Stomach (tissue), 9 donors: ENCODE measurements around the gene PSORS1C1. TPM values are rescaled to one million over a fixed set of nuclear protein-coding genes. Genes with fewer than 3 reads are reported as not detected.
"Not testable (repeated sequence)": the region's sequence is repeated elsewhere in the genome, so short reads cannot be mapped to it uniquely, and the experiment has no call there.

Experiments used
- DNase-seq, 2 donors: peaks; one replicate each; pipeline versions ENCODE4 v3.0.0 to v3.0.0-alpha.2; 2013 to 2019
- H3K27ac ChIP-seq, 5 donors: fragments of 200-600 bp in 4 of 5; sonication (generic) in 4 of 5; one replicate each; pipeline ENCODE4 v1.5.1; 2013 to 2019; ENCODE audit warnings: mild to moderate bottlenecking in 1 of 5, moderate library complexity in 1 of 5
- H3K27me3 ChIP-seq, 3 donors: fragments of 200-600 bp; sonication (generic); one replicate each; pipeline ENCODE4 v1.5.1; 2017 to 2019; ENCODE audit warnings: mixed run types in 1 of 3
- H3K36me3 ChIP-seq, 4 donors: fragments of 200-600 bp; sonication (generic); 1 replicate in 3 of 4; 2 replicates in 1 of 4; pipeline ENCODE4 v1.5.1; 2016 to 2019
- H3K4me1 ChIP-seq, 4 donors: fragments of 200-600 bp; sonication (generic); one replicate each; pipeline ENCODE4 v1.5.1; 2016 to 2019
- H3K4me3 ChIP-seq, 4 donors: fragments of 200-600 bp; sonication (generic) in 3 of 4; one replicate each; pipeline ENCODE4 v1.5.1; 2016 to 2019; ENCODE audit warnings: mild to moderate bottlenecking in 1 of 4
- H3K9me3 ChIP-seq, 4 donors: fragments of 200-600 bp; sonication (generic); one replicate each; pipeline ENCODE4 v1.5.1; 2016 to 2019
- EP300 ChIP-seq: sonication (generic); formaldehyde crosslinking; IDR thresholded peaks from one replicate; pipeline ENCODE4 v1.6.1; 2017; ENCODE audit warnings: antibody characterized with exemption
- POLR2A ChIP-seq, 4 donors: fragments of 450-650 bp; IDR thresholded peaks; one replicate each; pipeline ENCODE4 v1.6.1; 2016; ENCODE audit warnings: antibody characterized with exemption in 4 of 4, control low read depth in 2 of 4, mild to moderate bottlenecking in 1 of 4, moderate library complexity in 1 of 4
- POLR2AphosphoS5 ChIP-seq, 3 donors: sonication (generic); formaldehyde crosslinking; IDR thresholded peaks; one replicate each; pipeline ENCODE4 v1.6.1; 2016; ENCODE audit warnings: antibody characterized with exemption in 3 of 3
- WGBS, 5 donors: extraction: QIAGEN DNeasy Blood & Tissue Kit in 3 of 5; methylation state at CpG; one replicate each; pipeline versions ENCODE4 v1.1.5 to v1.1.7; 2013 to 2018; 5-methylcytosine and 5-hydroxymethylcytosine counted together
- intact Hi-C: fragments of 100-400 bp; cut with DNase I; formaldehyde crosslinking; loops from one replicate; pipeline ENCODE4 v1.15.1; 2023; ENCODE audit warnings: low total_unique reads
- polyA plus RNA-seq, 3 donors: library from polyadenylated mRNA; stranded (reverse); fragments of 200-250 nt; gene quantifications; one replicate each; pipeline ENCODE4 v1.2.3, GENCODE V29; 2013
- total RNA-seq, 5 donors: library from RNA; depleted of rRNA; stranded (reverse); fragments of >200 nt; gene quantifications; one replicate each; pipeline versions ENCODE4 v1.1.0 to v1.2.3, GENCODE V29; 2014 to 2016
- TF ChIP-seq, protein P1 (sequence below), 7 experiments: fragments of 450-650 bp in 4 of 7; fragments of 200-600 bp in 3 of 7; sonication (generic) in 3 of 7; IDR thresholded peaks; one replicate each; pipeline ENCODE4 v1.5.1; 2016 to 2019; ENCODE audit warnings: antibody characterized with exemption in 7 of 7, control low read depth in 2 of 7, mild to moderate bottlenecking in 1 of 7
- donor health status: healthy with polysubstance abuse.
- donor health status: Bipolar disorder and iron deficiency.
- donor health status: healthy.

PSORS1C1 gene
- total and polyA plus RNA-seq, 8 donors = 2.7 to 7.4 (median 3.9) TPM; not detected in 1

DNA sequence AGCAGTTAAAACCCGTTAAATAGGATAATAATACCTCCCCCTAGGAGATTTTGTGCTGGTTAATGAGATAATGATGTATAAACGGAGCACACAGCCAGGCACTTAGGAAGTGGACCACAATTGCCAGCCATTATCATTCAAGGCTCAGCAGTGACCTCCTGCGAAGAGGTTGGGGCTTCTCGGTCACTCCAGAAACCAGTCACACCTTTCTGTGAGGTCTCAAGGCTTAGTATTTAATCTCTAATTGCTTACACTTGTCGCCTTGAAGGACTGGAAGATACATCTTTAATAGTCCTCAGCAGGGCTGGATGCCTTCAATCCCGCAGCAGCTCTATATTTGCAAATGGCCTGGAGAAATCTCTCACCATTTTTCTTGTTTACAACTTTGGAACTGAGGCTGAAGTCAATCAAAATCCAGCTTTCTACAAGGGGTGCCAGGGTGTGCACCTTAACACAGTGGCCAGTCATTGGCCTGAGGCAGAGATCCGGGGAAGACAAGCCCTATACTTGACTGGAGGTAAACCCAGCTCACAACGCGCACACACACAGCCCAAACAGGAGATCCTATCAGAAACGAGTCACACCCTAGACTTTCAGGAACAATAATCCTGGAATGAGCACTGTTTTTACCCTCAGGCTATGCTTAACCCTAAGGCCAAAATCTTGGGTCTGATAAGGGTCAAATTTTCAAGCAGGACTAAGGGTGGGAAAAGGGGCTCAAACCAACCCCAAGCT, 54.7 kb downstream of the PSORS1C1 start:
- Histone ChIP-seq H3K27ac (peak overlapping the region in 4 of 5 donors; percentile 25 to 68 (median 43)), H3K4me3 (no peak overlapping the region), H3K27me3 (no peaks in the 10 kb centered on the region), H3K9me3 (no peaks in the 10 kb centered on the region), H3K36me3 (peaks cover 0 to 34% (median 21%) of the 10 kb centered on the region in 4 donors), H3K4me1 (peaks cover 0 to 41% (median 16%) of the 10 kb centered on the region in 4 donors)
- intact Hi-C loops = no loop called here
- WGBS, 5 donors = 58 to 71% (median 65%) methylated on average over 10 of the region's 10 CpGs
- TF ChIP-seq POLR2A (IDR thresholded peaks at IDR 0.05) (no peak), POLR2AphosphoS5 (IDR thresholded peaks at IDR 0.05) (no peak), EP300 (no peak)
- TF ChIP-seq, protein P1, sequence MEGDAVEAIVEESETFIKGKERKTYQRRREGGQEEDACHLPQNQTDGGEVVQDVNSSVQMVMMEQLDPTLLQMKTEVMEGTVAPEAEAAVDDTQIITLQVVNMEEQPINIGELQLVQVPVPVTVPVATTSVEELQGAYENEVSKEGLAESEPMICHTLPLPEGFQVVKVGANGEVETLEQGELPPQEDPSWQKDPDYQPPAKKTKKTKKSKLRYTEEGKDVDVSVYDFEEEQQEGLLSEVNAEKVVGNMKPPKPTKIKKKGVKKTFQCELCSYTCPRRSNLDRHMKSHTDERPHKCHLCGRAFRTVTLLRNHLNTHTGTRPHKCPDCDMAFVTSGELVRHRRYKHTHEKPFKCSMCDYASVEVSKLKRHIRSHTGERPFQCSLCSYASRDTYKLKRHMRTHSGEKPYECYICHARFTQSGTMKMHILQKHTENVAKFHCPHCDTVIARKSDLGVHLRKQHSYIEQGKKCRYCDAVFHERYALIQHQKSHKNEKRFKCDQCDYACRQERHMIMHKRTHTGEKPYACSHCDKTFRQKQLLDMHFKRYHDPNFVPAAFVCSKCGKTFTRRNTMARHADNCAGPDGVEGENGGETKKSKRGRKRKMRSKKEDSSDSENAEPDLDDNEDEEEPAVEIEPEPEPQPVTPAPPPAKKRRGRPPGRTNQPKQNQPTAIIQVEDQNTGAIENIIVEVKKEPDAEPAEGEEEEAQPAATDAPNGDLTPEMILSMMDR (IDR thresholded peaks at IDR 0.05) = no peak
- DNase-seq = peak in 1 of 2 donors; percentile 43

DNA sequence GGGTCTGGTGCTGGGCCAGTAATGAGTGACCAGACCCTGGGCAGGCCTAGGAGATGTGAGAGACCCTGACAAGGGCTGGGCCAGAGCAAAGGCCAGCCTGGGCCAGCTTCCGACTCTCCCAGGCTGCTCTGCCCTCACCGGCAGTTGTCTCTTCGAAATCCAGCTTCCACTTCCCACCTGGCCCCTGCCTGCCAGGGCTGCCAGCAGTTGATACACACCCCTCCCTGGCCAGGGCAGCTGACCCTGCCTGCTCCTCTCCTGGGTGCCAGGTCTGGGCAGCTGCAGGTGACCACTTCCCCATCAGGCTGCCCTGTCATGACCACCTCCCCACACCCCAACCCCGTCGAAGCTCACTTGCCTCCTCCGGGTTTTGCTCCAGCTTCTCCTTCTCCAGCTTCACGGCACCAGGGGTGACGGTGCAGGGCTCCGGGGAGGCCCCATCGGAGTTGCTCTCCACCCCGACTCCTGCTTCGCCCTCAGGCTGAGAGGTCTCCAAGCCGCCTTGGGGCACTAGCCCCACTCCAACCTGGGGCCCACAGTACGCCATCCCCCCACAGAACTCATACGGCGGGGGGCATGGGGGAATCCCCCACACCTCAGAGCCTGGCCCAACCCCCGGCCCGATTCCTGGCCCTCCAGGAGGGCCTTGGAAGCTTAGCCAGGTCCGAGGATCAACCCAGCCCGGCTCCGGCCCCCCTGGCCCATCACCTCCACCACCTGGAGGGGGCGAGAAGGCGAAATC, 55.4 kb downstream of the PSORS1C1 start:
- DNase-seq, H3K9me3 ChIP-seq, H3K4me3 ChIP-seq, H3K27me3 ChIP-seq, intact Hi-C loops: not testable (repeated sequence)
- Histone ChIP-seq H3K27ac (peak overlapping the region in 4 of 5 donors; percentile 25 to 68 (median 43)), H3K36me3 (peaks cover 0 to 33% (median 22%) of the 10 kb centered on the region in 4 donors), H3K4me1 (peaks cover 0 to 41% (median 16%) of the 10 kb centered on the region in 4 donors)
- 58 to 74% (median 66%) methylated on average over 18 to 23 of the region's 23 CpGs for WGBS, 5 donors

DNA sequence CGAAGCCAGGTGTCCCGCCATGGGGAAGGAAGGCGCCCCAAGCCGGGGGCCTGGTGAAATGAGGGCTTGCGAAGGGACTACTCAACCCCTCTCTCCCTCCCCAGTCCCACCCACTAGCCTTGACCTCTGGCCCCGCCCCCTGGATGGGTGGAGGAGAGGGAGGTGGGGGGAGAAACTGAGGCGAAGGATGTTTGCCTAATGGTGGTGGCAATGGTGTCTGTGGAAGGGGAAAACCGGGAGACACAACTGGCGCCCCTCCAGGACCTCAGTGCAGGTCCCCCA, 55.9 kb downstream of the PSORS1C1 start, which contains the start of gene POU5F1:
Gene POU5F1 (minus strand): TSS at position 83 of the 282 bp plus-strand sequence. CDS start 62 bp downstream, at position 21.
- Histone ChIP-seq H3K9me3 (no peaks in the 10 kb centered on the region), H3K36me3 (peaks cover 0 to 34% (median 22%) of the 10 kb centered on the region in 4 donors), H3K4me1 (peaks cover 0 to 42% (median 19%) of the 10 kb centered on the region in 4 donors), H3K4me3 (no peak within 1 kb of the TSS), H3K27ac (peak within 1 kb of the TSS in 4 of 5 donors; percentile 25 to 68 (median 43)), H3K27me3 (no peaks in the 10 kb centered on the region)
- DNase-seq = no peak
- TF ChIP-seq POLR2AphosphoS5 (IDR thresholded peaks at IDR 0.05) (no peak), EP300 (no peak), POLR2A (IDR thresholded peaks at IDR 0.05) (no peak)
- TF ChIP-seq, protein P1 (IDR thresholded peaks at IDR 0.05) = no peak
- WGBS, 5 donors = 69 to 80% (median 73%) methylated on average over 9 of the region's 9 CpGs
- intact Hi-C loops = no loop called here

DNA sequence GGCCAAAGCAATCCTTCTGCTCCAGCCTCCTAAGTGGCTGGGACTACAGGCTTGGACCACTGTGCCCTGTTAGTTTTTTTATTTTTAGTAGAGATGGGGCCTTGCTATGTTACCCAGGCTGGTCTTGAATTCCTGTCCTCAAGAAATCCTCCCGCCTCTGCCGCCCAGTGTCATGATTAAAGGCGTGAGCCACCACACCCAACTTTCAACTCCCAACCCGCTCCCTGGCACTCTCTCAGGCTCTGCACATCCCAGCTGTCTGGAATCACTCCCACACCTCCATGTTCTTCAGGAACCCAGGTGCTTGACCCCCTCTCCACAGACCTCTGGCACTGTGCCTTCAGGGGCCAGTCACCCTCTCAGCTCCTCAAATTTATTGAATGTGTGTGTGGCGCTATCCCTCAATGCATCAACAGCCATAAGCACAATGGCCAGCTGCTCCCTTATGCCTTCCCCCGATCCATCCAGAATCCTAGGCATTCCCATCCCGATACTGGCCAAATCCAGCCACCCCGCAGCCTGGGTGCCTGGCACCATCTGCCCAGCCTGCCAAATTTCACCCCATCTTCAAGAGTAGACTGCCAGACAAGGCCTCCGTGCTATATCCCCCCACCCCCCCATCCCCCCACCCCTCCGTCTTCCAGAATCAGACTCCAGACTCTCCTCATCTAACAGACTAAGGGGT, 56.5 kb downstream of the PSORS1C1 start:
- Histone ChIP-seq H3K27me3 (no peaks in the 10 kb centered on the region), H3K4me1 (peaks cover 5 to 48% (median 22%) of the 10 kb centered on the region in 4 donors), H3K4me3 (no peak overlapping the region), H3K27ac (no peak overlapping the region), H3K36me3 (peaks cover 0 to 32% (median 22%) of the 10 kb centered on the region in 4 donors), H3K9me3 (no peaks in the 10 kb centered on the region)
- DNase-seq = no peak
- no peak for TF ChIP-seq POLR2AphosphoS5 (IDR thresholded peaks at IDR 0.05)
- no peak for TF ChIP-seq POLR2A (IDR thresholded peaks at IDR 0.05)
- TF ChIP-seq, protein P1 (IDR thresholded peaks at IDR 0.05) = no peak
- TF ChIP-seq EP300 = no peak
- intact Hi-C loops = no loop called here
- 89 to 96% (median 94%) methylated on average over 10 of the region's 10 CpGs for WGBS, 5 donors
